T-helper 17 cell (primary cell): ENCODE measurements around the gene ANKRD10. TPM values are rescaled to one million over a fixed set of nuclear protein-coding genes. Genes with fewer than 3 reads are reported as not detected.

Source experiments
- ATAC-seq: fragments of 150-1000 bp; cut with Tn5 transposase; 2 replicates; pipeline ENCODE4 v1.10.0; 2021; ENCODE audit warnings: mild to moderate bottlenecking, moderate library complexity
- DNase-seq, 3 donors: peaks; one replicate each; pipeline versions ENCODE4 v3.0.0 to v3.0.0-alpha.2; 2020 to 2021
- H3K9me3 ChIP-seq: one replicate; pipeline ENCODE4 v1.7.0; 2013; ENCODE audit warnings: low read length, mild to moderate bottlenecking; ENCODE audit not compliant: control insufficient read depth, poor library complexity, severe bottlenecking
- H3K27ac Mint-ChIP-seq: one replicate; pipeline ENCODE4 v1.8.0; 2022; ENCODE audit warnings: mild to moderate bottlenecking, moderate library complexity, mixed read lengths
- H3K27me3 Mint-ChIP-seq: one replicate; pipeline ENCODE4 v1.8.0; 2022; ENCODE audit warnings: mixed read lengths
- H3K36me3 Mint-ChIP-seq: one replicate; pipeline ENCODE4 v1.8.0; 2022; ENCODE audit warnings: low read depth, mixed read lengths
- H3K4me1 Mint-ChIP-seq: one replicate; pipeline ENCODE4 v1.8.0; 2022; ENCODE audit warnings: mild to moderate bottlenecking, mixed read lengths
- H3K4me3 Mint-ChIP-seq: one replicate; pipeline ENCODE4 v1.8.0; 2022; ENCODE audit warnings: mild to moderate bottlenecking, moderate library complexity, mixed read lengths
- total RNA-seq, 4 donors: library from RNA in 2 of 4; stranded (reverse) in 2 of 4; gene quantifications; one replicate each; pipeline ENCODE4 v1.2.3 and lab custom pipeline; 2022 to 2026

The ANKRD10 gene
- total RNA-seq, 2 donors from 2014 or later, result 110 to 135 TPM

DNA sequence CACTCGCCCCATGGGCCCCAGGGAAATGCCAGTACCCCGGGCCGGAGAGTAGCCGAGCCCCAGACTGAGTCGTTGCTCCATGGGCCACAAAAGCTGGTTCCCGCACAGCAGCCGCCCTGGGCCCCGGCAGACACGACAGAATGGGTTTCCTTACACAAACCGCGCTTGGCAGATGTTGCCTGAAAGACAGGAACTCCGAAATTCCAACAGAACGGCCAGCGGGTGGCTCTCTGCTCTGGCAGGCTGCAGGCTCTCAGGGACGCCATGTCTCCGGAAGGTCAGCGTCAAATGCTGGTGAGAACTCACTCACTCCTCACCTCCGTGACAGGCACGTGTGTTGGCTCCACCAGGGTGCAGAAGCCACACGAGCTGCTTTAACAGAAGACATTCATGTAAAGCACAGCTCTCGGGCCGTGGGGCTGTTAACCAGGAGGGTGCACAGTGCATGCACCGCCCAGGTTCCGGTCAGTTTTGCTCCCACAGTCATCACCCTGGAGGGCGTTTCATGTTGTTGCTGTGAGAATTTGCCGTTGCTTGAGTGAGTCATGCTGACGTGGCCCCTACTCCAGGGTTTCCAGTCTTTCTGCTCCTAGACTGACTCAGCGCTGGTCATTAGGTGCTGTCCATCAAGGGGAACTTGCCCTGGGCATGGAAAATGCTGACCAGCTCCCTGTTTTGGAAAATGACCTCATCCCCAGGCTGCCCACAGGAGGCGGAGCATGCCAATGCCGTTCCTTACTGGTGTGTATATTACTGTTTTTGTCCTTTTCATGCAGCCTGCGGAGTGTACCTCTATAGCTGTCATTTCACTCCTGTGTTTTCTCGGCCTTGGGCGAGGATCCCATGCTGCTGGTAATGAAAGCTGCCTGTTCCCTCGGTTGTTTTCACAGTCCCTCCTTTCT lies 44.8 kb downstream of the ANKRD10 start:
- Mint-ChIP-seq H3K27ac (no peak overlapping the region), H3K27me3 (peaks cover 72% of the 10 kb centered on the region), H3K4me3 (peak overlapping the region; percentile 37), H3K4me1 (peaks cover 15% of the 10 kb centered on the region), H3K36me3 (peaks cover 5% of the 10 kb centered on the region)
- ATAC-seq, result peak; percentile 24
- H3K9me3 ChIP-seq, result no peaks in the 10 kb centered on the region
- no peak for DNase-seq

DNA sequence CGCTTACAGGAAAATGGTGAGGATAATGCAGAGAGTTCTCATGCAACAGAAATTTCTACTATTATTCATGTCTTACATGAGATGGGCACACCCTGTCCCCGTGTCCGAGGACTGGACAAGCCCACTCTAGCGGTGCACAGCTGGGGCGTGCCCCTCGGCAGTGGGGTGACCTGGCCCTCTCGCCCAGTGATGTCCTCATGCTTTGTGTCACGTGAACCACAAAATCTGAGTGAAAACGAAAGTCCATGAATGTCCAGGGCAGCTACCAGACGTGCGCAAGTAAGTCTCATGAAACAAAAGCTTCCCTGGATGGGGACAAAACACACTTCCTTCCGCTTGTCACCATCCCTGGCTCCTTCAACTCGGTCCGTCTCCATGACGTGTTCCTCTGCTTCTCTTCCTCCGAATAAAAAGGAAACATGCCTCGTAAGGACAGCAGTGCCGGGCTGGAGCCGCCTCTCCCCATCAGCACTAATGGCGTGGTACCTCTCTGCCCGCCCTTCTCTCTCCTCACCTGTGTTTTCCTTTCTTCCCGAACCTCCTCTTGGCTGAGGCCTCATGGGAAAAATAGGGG lies 45.6 kb downstream of the ANKRD10 start:
- peak overlapping the region; percentile 31 for H3K4me3 Mint-ChIP-seq
- H3K27me3 Mint-ChIP-seq, result peaks cover 75% of the 10 kb centered on the region

GRCh38 chr13:110868720-110869119 lies 46.1 kb downstream of the ANKRD10 start:
- Mint-ChIP-seq H3K36me3 (peaks cover 5% of the 10 kb centered on the region), H3K27ac (no peak overlapping the region), H3K4me3 (no peak overlapping the region), H3K4me1 (peaks cover 10% of the 10 kb centered on the region), H3K27me3 (peaks cover 75% of the 10 kb centered on the region)
- no peak for ATAC-seq
- no peaks in the 10 kb centered on the region for H3K9me3 ChIP-seq
- DNase-seq, result no peak

More for the DNA sequence above, 45.6 kb downstream of the ANKRD10 start:
- ATAC-seq (no peak), DNase-seq (no peak)
- H3K9me3 ChIP-seq, result no peaks in the 10 kb centered on the region
- H3K27ac Mint-ChIP-seq, result no peak overlapping the region
- H3K36me3 Mint-ChIP-seq, result peaks cover 5% of the 10 kb centered on the region
- peaks cover 10% of the 10 kb centered on the region for H3K4me1 Mint-ChIP-seq

DNA sequence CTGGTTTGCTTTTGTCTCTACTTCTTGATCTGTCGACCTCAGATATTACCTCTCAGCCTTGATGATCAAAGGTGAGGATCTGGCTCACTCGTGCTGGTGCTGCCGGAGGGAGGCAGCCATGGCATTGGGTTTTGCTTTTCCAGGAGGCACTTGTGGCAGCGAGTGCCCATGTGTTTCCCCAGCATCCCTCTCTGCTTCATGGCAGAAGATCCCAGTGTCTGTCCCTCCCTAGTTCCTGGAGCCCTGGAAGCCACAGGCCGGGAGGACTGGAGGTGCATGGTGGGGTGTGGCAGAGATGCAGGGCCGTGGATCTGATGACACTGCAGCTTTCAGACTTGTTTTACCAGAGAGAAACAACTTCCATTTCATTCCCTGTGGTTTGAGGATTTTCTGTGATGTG lies 47.5 kb downstream of the ANKRD10 start:
- Mint-ChIP-seq H3K27ac (no peak overlapping the region), H3K4me1 (peaks cover 10% of the 10 kb centered on the region), H3K27me3 (peaks cover 74% of the 10 kb centered on the region), H3K36me3 (peaks cover 5% of the 10 kb centered on the region), H3K4me3 (no peak overlapping the region)
- ATAC-seq (no peak), DNase-seq (no peak)
- no peaks in the 10 kb centered on the region for H3K9me3 ChIP-seq

- no peak for DNase-seq
- peaks cover 73% of the 10 kb centered on the region for H3K27me3 Mint-ChIP-seq
- no peak for ATAC-seq
- no peaks in the 10 kb centered on the region for H3K9me3 ChIP-seq
- no peak overlapping the region for H3K4me3 Mint-ChIP-seq
- H3K27ac Mint-ChIP-seq, result no peak overlapping the region
- H3K36me3 Mint-ChIP-seq, result peaks cover 5% of the 10 kb centered on the region
- H3K4me1 Mint-ChIP-seq, result peaks cover 10% of the 10 kb centered on the region
Observed at GRCh38 chr13:110866491-110867170, 48.2 kb downstream of the ANKRD10 start.

DNA sequence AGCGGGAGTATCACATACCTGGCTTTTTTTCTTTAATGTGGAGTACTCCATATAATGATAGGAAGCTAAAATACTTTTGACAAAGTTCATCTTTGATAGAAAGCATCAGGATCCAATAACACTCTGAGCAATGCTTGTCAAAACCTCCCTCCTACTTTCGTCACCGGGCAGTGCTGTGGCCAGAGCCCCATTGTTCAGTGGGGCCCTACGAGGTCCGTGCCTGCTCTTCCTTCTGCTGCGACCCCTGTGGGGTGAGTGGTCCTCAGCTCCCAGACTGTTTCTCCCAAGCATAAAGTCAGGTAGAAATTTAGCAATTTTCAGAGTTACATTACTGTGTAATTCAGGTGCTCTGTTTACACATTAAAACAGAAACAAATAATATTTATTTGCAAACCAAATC lies 51.2 kb downstream of the ANKRD10 start:
- H3K9me3 ChIP-seq, result no peaks in the 10 kb centered on the region
- Mint-ChIP-seq H3K36me3 (peaks cover 5% of the 10 kb centered on the region), H3K4me1 (no peaks in the 10 kb centered on the region), H3K4me3 (no peak overlapping the region), H3K27ac (no peak overlapping the region), H3K27me3 (peaks cover 43% of the 10 kb centered on the region)
- ATAC-seq, result no peak
- no peak for DNase-seq

DNA sequence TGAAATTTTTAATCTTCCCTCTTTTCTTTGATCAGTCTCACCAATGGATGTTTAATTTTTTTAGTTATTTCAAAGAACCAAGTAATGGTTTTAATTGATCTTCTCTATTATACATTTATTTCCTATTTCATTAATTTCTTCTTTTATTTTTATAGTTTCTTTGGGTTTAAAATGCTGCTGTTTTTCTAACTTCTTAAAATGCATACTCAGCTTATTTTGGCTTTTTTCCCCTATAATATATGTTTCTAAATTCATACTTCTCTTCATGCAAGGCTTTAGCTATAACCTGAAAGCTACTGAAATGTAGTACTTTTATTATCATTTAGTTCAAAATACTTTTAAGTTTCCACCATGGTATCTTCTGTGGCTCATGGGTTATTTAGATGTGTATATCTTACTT lies 53.9 kb downstream of the ANKRD10 start:
- no peak overlapping the region for H3K27ac Mint-ChIP-seq
- no peaks in the 10 kb centered on the region for H3K9me3 ChIP-seq
- ATAC-seq (no peak), DNase-seq (no peak)
- H3K4me1 Mint-ChIP-seq, result peaks cover 2% of the 10 kb centered on the region
- no peak overlapping the region for H3K4me3 Mint-ChIP-seq
- H3K27me3 Mint-ChIP-seq, result peaks cover 20% of the 10 kb centered on the region
- H3K36me3 Mint-ChIP-seq, result peaks cover 1% of the 10 kb centered on the region

DNA sequence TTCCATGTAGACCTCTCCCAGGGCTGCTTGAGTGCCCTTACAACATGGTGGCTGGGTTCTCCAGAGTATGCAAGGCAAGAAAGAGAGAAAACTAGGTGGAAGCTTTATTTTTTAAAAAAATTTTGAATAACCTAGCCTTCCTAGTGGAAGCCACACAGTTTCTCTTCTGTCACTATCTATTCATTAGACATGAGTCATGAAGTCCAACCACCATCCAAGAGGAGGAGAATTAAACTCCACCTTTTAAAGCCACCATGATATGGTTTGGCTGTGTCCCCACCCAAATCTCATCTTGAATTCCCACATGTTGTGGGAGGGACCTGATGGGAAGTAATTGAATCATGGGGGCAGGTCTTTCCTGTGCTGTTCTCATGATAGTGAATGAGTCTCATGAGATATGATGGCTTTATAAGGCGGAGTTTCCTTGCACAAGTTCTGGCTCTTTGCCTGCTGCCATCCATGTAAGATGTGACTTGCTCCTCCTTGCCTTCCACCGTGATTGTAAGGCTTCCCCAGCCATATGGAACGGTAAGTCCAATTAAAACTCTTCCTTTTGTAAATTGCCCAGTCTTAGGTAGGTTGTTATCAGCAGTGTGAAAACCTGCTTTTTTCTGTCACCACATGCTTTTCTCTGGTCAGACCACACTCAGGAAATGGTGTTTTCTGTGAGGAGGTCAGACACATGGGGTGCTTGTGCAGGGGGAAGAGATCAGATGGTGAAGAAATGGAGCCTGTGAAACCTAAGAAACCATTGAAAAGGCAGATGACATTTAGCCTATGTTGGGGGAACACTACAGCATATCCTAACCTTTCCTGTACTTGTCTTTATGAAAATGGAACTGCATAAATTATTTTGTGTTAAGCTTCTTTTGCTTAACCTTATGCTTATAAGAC lies 57.7 kb downstream of the ANKRD10 start:
- H3K4me3 Mint-ChIP-seq, result no peak overlapping the region
- H3K9me3 ChIP-seq, result no peaks in the 10 kb centered on the region
- DNase-seq, result no peak
- no peak for ATAC-seq
- no peak overlapping the region for H3K27ac Mint-ChIP-seq
- H3K27me3 Mint-ChIP-seq, result no peaks in the 10 kb centered on the region
- peaks cover 2% of the 10 kb centered on the region for H3K4me1 Mint-ChIP-seq
- peaks cover 2% of the 10 kb centered on the region for H3K36me3 Mint-ChIP-seq

- H3K4me1 Mint-ChIP-seq, result peaks cover 6% of the 10 kb centered on the region
- peaks cover 12% of the 10 kb centered on the region for H3K27me3 Mint-ChIP-seq
- H3K36me3 Mint-ChIP-seq, result peaks cover 3% of the 10 kb centered on the region
- no peak for DNase-seq
- no peak overlapping the region for H3K4me3 Mint-ChIP-seq
- no peak overlapping the region for H3K27ac Mint-ChIP-seq
- no peaks in the 10 kb centered on the region for H3K9me3 ChIP-seq
- no peak for ATAC-seq
Observed at GRCh38 chr13:110855363-110855762, 59.5 kb downstream of the ANKRD10 start.

DNA sequence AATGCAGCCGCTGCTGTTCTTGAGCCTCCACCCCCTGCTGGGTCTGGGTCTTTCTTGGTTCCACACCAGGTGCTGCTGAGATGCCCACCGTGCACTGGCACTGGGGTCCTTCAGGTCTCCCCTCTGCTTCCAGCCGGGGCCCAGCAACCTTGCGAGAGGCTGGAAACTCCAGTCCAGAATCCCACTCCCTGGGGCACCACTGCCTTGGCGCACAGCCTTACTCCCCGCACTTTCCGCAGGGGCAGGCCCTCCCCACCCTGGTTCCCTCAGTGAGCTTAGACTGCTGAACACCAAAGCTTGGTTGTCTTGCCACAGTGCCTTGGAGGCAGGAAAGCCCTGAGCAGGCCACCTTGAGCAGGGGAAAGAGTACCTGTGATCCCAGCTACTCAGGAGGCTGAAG lies 60.0 kb downstream of the ANKRD10 start:
- Mint-ChIP-seq H3K4me3 (no peak overlapping the region), H3K27ac (no peak overlapping the region), H3K4me1 (peaks cover 6% of the 10 kb centered on the region), H3K27me3 (peaks cover 17% of the 10 kb centered on the region), H3K36me3 (peaks cover 3% of the 10 kb centered on the region)
- ATAC-seq (no peak), DNase-seq (no peak)
- no peaks in the 10 kb centered on the region for H3K9me3 ChIP-seq

GRCh38 chr13:110853235-110853721 lies 61.6 kb downstream of the ANKRD10 start:
- Mint-ChIP-seq H3K27ac (no peak overlapping the region), H3K36me3 (peaks cover 3% of the 10 kb centered on the region), H3K4me1 (peaks cover 8% of the 10 kb centered on the region), H3K4me3 (no peak overlapping the region), H3K27me3 (peaks cover 21% of the 10 kb centered on the region)
- no peaks in the 10 kb centered on the region for H3K9me3 ChIP-seq
- no peak for ATAC-seq
- no peak for DNase-seq

DNA sequence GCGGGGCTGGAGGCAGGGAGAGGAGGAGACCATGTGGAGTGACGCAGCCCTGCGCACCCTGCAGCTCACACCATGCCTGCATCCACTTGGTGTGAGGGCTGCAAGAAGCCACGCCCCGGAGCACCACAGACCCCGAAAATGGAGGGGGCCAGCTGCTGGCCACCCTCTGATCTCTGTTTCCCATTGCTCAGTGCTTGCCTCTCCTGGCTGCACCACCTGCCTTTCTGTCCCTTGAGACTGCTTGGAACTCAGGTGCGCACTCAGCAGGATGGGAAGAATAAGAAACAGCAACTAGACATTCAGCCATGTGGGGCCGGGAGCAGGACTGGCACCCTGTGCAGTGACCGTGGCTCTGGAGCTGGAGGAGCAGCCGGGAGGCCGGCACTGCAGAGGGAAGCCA lies 64.0 kb downstream of the ANKRD10 start:
- no peaks in the 10 kb centered on the region for H3K9me3 ChIP-seq
- Mint-ChIP-seq H3K27ac (no peak overlapping the region), H3K27me3 (peaks cover 33% of the 10 kb centered on the region), H3K36me3 (peaks cover 6% of the 10 kb centered on the region), H3K4me1 (peaks cover 8% of the 10 kb centered on the region), H3K4me3 (no peak overlapping the region)
- DNase-seq (no peak), ATAC-seq (no peak)
